Thymus (tissue), 11 donors: ENCODE measurements around the gene GPR107. TPM values are rescaled to one million over a fixed set of nuclear protein-coding genes. Genes with fewer than 3 reads are reported as not detected.

ENCODE experiments used
- DNase-seq, 9 donors: peaks; one replicate each; pipeline ENCODE4 v3.0.0-alpha.2; 2013; ENCODE audit warnings: low spot score in 9 of 9, low read depth in 6 of 9, missing footprints in 1 of 9
- H3K27ac ChIP-seq, 2 donors: one replicate each; pipeline ENCODE4 v1.5.1; 2013; ENCODE audit warnings: control low read depth in 1 of 2, low read depth in 1 of 2, low read length in 1 of 2, mild to moderate bottlenecking in 1 of 2, moderate library complexity in 1 of 2
- H3K27me3 ChIP-seq, 2 donors: one replicate each; pipeline ENCODE4 v1.5.1; 2013; ENCODE audit warnings: low read length in 1 of 2; ENCODE audit not compliant: control insufficient read depth in 2 of 2, insufficient read depth in 1 of 2
- H3K36me3 ChIP-seq, 2 donors: one replicate each; pipeline ENCODE4 v1.5.1; 2013; ENCODE audit warnings: low read length in 1 of 2, mild to moderate bottlenecking in 1 of 2, moderate library complexity in 1 of 2; ENCODE audit not compliant: control insufficient read depth in 2 of 2, insufficient read depth in 2 of 2
- H3K4me1 ChIP-seq, 2 donors: one replicate each; pipeline ENCODE4 v1.5.1; 2013; ENCODE audit warnings: low read length in 2 of 2; ENCODE audit not compliant: control insufficient read depth in 2 of 2, insufficient read depth in 2 of 2
- H3K4me3 ChIP-seq, 2 donors: one replicate each; pipeline ENCODE4 v1.5.1; 2013; ENCODE audit warnings: low read length in 2 of 2, control low read depth in 1 of 2, mild to moderate bottlenecking in 1 of 2
- H3K9me3 ChIP-seq, 2 donors: one replicate each; pipeline ENCODE4 v1.5.1; 2013; ENCODE audit warnings: low read length in 1 of 2, mild to moderate bottlenecking in 1 of 2; ENCODE audit not compliant: control insufficient read depth in 2 of 2, insufficient read depth in 1 of 2
- WGBS: extraction: QIAGEN DNeasy Blood & Tissue Kit; methylation state at CpG from one replicate; pipeline ENCODE4 v1.1.7; 2013; 5-methylcytosine and 5-hydroxymethylcytosine counted together
- polyA plus RNA-seq: library from polyadenylated mRNA; stranded (reverse); fragments of 200-250 nt; gene quantifications from one replicate; pipeline ENCODE4 v1.2.3, GENCODE V29; 2013
- total RNA-seq: library from RNA; stranded (reverse); fragments of 120-200 nt; gene quantifications from one replicate; pipeline ENCODE4 v1.2.4, GENCODE V29; 2013
- donor health status: healthy.

Gene GPR107
- total and polyA plus RNA-seq, 2 donors: 8.5 to 10.7 TPM

DNA sequence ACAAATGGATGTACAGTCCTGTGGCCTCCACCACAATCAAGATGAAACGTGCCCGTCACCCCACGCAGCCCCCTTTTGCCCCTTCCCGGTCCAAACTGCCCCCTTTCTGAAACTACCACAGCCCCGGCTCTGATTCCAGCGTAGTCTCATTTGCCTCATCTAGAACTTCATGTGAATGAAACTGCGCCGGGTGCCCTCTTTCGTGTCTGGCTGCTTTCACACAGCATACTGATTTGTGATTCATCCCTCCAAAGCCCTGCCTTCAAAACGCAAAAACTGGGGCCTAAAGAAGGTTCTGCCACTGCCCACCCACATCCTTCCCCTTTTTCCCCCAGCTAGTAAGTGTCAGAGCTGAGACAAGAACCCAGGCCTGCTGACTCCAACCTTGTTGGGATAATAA is 87.0 kb downstream of the GPR107 start:
- Histone ChIP-seq H3K36me3 (peaks cover 0 to 7% of the 10 kb centered on the region in 2 donors), H3K27me3 (peaks cover 0 to 35% of the 10 kb centered on the region in 2 donors), H3K4me1 (peaks cover 0 to 26% of the 10 kb centered on the region in 2 donors), H3K4me3 (no peak overlapping the region), H3K9me3 (peaks cover 0 to 5% of the 10 kb centered on the region in 2 donors), H3K27ac (no peak overlapping the region)
- DNase-seq: peak in 1 of 9 donors; percentile 16
- 44% methylated on average over 10 of the region's 10 CpGs for WGBS

DNA sequence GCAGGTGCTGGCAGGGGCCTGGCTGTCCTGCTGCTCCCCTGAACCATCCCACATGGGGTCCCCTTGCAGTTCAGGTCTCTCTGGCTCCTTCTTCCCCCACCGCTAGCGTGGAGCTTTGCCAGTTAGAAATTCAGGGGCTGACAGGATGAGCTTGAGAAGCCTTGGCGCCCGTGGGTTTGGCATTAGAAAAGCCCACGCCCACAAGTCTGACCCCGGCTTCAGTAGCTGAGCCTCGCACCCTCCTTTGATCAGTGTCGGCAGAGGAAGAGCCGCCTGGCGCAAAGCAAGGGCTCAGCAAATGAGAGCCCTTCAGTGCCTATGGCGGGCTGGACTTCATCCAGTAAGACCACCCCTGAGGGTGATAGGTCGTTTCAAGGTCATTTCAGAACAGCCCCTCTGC is 88.3 kb downstream of the GPR107 start:
- no peak overlapping the region for H3K4me3 ChIP-seq
- peaks cover 0 to 35% of the 10 kb centered on the region in 2 donors for H3K27me3 ChIP-seq
- WGBS: 89% methylated on average over 12 of the region's 12 CpGs
- no peak overlapping the region for H3K27ac ChIP-seq
- H3K9me3 ChIP-seq: peaks cover 0 to 5% of the 10 kb centered on the region in 2 donors
- H3K4me1 ChIP-seq: peaks cover 0 to 26% of the 10 kb centered on the region in 2 donors
- no peak for DNase-seq
- peaks cover 0 to 2% of the 10 kb centered on the region in 2 donors for H3K36me3 ChIP-seq

DNA sequence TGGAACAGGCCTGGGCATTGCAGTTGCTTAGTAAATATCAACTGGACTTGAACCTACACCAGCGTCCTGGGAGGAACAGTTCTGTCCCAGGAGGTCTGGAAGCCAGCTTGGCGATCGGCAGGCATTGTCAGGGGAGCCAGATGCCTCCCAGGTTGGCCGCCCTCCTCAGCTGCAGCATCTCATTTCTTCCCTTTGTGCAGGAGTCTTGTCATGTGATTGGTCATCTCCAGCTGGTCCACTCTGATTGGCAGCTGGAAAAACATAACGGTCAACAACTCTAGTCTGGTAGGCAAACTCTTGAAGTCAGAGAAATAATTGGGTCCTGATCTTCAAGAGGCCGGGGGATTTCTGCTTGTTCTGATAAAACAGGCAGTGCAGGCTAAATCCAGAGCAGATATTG is 88.9 kb downstream of the GPR107 start:
- peaks cover 0 to 5% of the 10 kb centered on the region in 2 donors for H3K9me3 ChIP-seq
- no peak overlapping the region for H3K27ac ChIP-seq
- no peaks in the 10 kb centered on the region for H3K36me3 ChIP-seq
- WGBS: 95% methylated on average over 6 of the region's 6 CpGs
- peaks cover 0 to 25% of the 10 kb centered on the region in 2 donors for H3K4me1 ChIP-seq
- H3K27me3 ChIP-seq: peaks cover 0 to 37% of the 10 kb centered on the region in 2 donors
- DNase-seq: no peak
- no peak overlapping the region for H3K4me3 ChIP-seq

DNA sequence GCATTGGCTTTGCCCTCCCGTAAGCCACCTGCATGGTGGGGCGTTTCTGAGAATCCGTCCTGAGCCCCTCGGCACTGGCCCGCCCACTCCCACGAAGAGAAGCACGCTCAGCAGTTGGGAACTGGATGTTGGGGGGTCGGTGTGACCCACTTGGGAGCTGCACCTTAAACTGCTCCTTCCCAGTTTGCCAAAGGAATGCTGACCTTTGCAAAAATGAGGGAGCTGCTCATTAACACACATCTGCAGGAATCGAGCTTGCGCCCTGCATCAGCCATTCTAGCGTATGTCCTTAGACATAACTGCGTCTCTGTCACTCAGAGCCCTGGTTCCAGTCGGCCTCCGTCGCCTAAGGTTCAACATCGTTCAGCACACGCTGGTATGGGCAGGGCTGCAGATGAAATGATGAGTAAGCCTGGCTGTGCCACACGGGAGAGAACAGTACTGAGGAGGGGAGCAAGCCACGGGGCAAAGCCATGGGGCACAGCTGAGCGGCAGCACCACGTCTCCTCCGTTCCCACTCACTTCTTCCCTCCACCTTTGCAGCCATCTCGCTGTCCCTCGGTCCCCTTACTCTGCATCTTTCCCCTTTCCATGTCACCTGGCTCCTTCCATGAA is 89.7 kb downstream of the GPR107 start:
- peaks cover 0 to 5% of the 10 kb centered on the region in 2 donors for H3K9me3 ChIP-seq
- H3K4me1 ChIP-seq: peaks cover 0 to 19% of the 10 kb centered on the region in 2 donors
- no peaks in the 10 kb centered on the region for H3K36me3 ChIP-seq
- no peak for DNase-seq
- no peak overlapping the region for H3K4me3 ChIP-seq
- 86% methylated on average over 24 of the region's 24 CpGs for WGBS
- no peak overlapping the region for H3K27ac ChIP-seq
- H3K27me3 ChIP-seq: peaks cover 0 to 37% of the 10 kb centered on the region in 2 donors

DNA sequence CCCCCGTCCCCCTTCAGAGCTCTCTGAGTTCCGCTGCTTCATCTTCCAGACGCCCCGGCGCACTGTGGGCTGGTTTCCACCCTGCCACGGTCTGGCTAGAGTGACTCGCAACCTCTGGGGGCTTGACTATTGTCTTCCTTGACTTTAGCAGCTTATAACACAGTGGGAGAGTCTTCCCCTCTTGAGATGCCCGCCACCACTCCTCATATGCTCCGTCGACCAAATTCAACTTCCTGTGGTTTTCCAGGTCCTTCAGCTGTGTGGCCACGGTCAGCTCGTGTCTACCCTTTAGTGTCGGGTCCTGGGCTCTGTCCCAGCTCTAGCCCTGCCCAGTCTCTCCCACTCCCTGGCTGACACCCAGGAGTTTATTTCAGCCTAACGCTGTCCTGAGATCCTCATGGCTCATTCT is 90.3 kb downstream of the GPR107 start:
- Histone ChIP-seq H3K27me3 (peaks cover 0 to 37% of the 10 kb centered on the region in 2 donors), H3K36me3 (no peaks in the 10 kb centered on the region), H3K4me1 (peaks cover 0 to 13% of the 10 kb centered on the region in 2 donors), H3K4me3 (no peak overlapping the region), H3K27ac (no peak overlapping the region), H3K9me3 (peaks cover 0 to 5% of the 10 kb centered on the region in 2 donors)
- peak in 1 of 9 donors; percentile 15 for DNase-seq
- WGBS: 8% methylated on average over 14 of the region's 14 CpGs

DNA sequence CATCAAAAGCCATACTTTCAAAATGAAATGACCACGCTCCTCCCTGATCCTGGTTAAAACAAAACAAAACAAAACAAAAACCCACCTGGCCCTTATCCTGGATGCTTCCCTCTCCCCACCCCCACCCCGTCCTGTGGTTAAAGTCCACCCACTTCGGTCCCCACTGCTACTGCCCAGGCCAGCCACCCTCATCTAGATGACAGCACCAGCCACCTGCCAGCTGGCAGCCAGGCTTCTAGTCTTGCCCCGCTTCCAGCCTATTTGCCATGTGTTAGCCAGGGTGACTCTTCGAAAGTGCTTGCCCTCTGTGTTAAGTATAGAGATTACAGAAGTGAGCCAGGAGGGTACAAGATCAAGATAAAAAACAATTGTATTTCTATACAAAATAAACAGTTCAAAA is 91.0 kb downstream of the GPR107 start:
- Histone ChIP-seq H3K36me3 (no peaks in the 10 kb centered on the region), H3K4me3 (no peak overlapping the region), H3K27ac (no peak overlapping the region), H3K4me1 (peaks cover 0 to 11% of the 10 kb centered on the region in 2 donors), H3K9me3 (peaks cover 0 to 5% of the 10 kb centered on the region in 2 donors), H3K27me3 (peaks cover 0 to 37% of the 10 kb centered on the region in 2 donors)
- no peak for DNase-seq
- 74% methylated on average over 5 of the region's 5 CpGs for WGBS

DNA sequence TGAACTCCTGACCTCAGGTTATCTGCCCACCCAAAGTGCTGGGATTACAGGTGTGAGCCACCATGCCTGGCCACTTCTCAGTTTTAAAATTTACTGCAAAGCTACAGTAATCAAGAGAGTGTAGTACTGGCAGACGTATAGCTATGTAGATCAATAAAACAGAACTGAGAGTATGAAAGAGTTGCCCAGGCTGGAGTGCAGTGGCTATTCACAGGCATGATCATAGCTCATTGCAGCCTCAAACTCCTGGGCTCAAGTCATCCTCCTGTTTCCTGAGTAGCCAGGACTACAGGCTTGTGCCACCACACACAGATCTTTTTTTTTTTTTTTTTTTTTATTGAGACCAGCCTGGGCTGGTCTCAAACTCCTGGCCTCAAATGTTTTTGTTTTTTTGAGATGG is 92.0 kb downstream of the GPR107 start:
- no peaks in the 10 kb centered on the region for H3K36me3 ChIP-seq
- 97% methylated on average over 1 of the region's 1 CpG for WGBS

DNA sequence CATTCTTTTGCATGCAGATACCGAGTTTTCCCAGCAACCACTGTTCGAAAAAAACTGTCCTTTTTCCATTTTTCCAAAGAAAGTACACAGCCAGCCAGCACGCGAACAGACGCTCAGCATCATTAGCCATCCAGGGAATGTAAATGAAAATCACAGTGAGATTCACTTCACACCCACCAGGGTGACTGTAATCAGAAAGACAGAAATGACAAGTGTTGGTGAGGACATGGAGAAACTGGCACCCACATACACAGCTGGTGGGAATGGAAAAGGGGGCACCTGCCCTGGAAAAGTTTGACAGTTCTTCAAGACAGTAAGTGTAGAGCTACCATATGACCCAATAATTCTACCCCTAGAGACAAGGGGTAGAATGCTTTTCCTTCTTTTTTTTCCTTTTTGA is 93.5 kb downstream of the GPR107 start:
- Histone ChIP-seq H3K4me1 (peaks cover 0 to 6% of the 10 kb centered on the region in 2 donors), H3K4me3 (no peak overlapping the region), H3K9me3 (peaks cover 0 to 5% of the 10 kb centered on the region in 2 donors), H3K27me3 (peaks cover 0 to 32% of the 10 kb centered on the region in 2 donors), H3K27ac (no peak overlapping the region), H3K36me3 (no peaks in the 10 kb centered on the region)
- no peak for DNase-seq
- 93% methylated on average over 5 of the region's 5 CpGs for WGBS

More for the DNA sequence above, 92.0 kb downstream of the GPR107 start:
- H3K4me3 ChIP-seq: no peak overlapping the region
- peaks cover 0 to 37% of the 10 kb centered on the region in 2 donors for H3K27me3 ChIP-seq
- H3K4me1 ChIP-seq: peaks cover 0 to 6% of the 10 kb centered on the region in 2 donors
- H3K9me3 ChIP-seq: peaks cover 0 to 5% of the 10 kb centered on the region in 2 donors
- H3K27ac ChIP-seq: no peak overlapping the region
- no peak for DNase-seq

DNA sequence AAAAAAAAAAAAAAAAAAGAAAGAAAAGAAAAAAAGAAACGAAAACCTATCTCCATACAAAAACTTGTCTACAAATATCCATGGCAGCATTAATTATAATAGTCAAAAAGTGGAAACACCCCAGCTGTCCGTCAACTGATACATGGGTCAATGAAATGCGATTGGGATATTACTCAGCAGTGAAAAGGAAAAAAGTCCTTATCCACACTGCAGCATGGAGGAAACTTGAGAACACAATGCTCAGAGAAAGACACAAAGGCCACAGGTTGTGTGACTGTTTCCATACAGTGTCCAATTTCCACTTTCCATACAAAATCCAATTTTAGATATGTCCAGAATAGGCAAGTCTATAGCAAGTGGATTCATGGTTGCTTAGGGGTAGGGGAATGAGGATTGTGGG is 94.2 kb downstream of the GPR107 start:
- H3K9me3 ChIP-seq: peaks cover 0 to 5% of the 10 kb centered on the region in 2 donors
- H3K4me3 ChIP-seq: no peak overlapping the region
- H3K27ac ChIP-seq: no peak overlapping the region
- DNase-seq: no peak
- WGBS: 95% methylated on average over 3 of the region's 3 CpGs
- peaks cover 0 to 6% of the 10 kb centered on the region in 2 donors for H3K4me1 ChIP-seq
- peaks cover 0 to 25% of the 10 kb centered on the region in 2 donors for H3K27me3 ChIP-seq
- H3K36me3 ChIP-seq: no peaks in the 10 kb centered on the region
